ENCODE measurements around the gene ZNF880. TPM values are rescaled to one million over a fixed set of nuclear protein-coding genes. Genes with fewer than 3 reads are reported as not detected.
A peak's percentile ranks its signal among the peaks of the same experiment; 100 is the strongest.

The ZNF880 gene
- total RNA-seq, 2 donors from 2014 or later, result 5.7 to 10.0 TPM

DNA sequence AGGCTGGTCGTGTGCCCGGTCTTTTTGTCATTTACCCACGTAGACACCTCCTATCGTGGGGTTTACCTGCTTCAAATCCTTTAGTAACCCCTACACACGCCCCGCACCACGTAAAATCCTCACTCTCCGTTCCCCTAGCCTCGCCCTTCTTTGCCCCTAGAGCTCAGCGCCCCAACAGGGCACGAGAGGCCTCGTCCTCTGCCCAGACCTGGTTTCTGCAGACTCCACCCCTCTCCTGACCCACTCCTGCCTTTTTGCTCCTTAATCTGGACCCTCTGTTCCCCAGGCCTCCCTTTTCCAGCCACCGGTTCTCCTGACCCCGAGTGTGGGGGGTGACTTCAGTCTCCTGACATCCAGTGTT is 28.3 kb downstream of the ZNF880 start:
- H3K36me3 Mint-ChIP-seq (ENCODE audit: low read depth), result peaks cover 55% of the 10 kb centered on the region
- no peaks in the 10 kb centered on the region for H3K27me3 Mint-ChIP-seq
- peak overlapping the region; percentile 86 for H3K4me3 Mint-ChIP-seq
- H3K4me1 Mint-ChIP-seq, result peaks cover 18% of the 10 kb centered on the region
- ATAC-seq (replicated peaks), result peak; percentile 37
- peak overlapping the region; percentile 89 for H3K27ac Mint-ChIP-seq
- peaks cover 24% of the 10 kb centered on the region for H3K9me3 Mint-ChIP-seq

DNA sequence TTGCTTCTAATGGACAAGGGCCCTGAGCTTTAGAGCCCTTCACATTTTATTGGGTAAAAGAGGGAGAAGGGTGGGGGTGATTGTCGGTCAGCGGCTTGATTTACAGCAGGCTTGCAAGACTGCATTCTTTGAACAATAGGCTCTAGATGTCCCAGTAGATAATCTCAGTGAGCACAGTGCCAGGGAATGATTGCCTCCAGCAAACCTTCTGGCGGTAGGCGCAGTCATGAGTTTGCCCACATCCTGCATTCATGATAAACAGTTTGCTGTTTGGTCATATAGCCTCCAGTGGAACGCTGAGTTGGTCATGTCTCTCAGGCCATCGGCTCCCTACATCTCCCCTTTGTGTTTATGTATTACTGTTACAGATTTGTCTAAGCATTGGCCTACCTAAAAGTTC is 40.6 kb downstream of the ZNF880 start:
- Mint-ChIP-seq H3K9me3 (peaks cover 8% of the 10 kb centered on the region), H3K36me3 (ENCODE audit: low read depth) (peaks cover 77% of the 10 kb centered on the region), H3K4me3 (no peak overlapping the region), H3K27ac (no peak overlapping the region), H3K4me1 (no peaks in the 10 kb centered on the region), H3K27me3 (no peaks in the 10 kb centered on the region)
- no peak for ATAC-seq (replicated peaks)

DNA sequence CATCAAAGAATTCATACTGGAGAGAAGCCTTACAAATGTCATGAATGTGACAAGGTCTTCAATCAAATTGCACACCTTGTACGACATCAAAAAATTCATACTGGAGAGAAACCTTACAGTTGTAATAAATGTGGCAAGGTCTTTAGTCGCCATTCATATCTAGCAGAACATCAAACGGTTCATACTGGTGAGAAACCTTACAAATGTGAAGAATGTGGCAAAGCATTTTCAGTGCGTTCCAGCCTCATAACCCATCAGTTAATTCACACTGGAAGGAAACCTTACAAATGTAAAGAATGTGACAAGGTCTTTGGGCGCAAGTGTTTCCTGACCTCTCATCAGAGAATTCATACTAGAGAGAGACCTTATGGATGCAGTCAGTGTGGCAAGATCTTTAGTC is 46.0 kb downstream of the ZNF880 start:
- ATAC-seq (replicated peaks), result no peak
- peaks cover 25% of the 10 kb centered on the region for H3K9me3 Mint-ChIP-seq
- H3K4me1 Mint-ChIP-seq, result no peaks in the 10 kb centered on the region
- no peaks in the 10 kb centered on the region for H3K27me3 Mint-ChIP-seq
- no peak overlapping the region for H3K4me3 Mint-ChIP-seq
- H3K36me3 Mint-ChIP-seq (ENCODE audit: low read depth), result peaks cover 22% of the 10 kb centered on the region
- no peak overlapping the region for H3K27ac Mint-ChIP-seq

DNA sequence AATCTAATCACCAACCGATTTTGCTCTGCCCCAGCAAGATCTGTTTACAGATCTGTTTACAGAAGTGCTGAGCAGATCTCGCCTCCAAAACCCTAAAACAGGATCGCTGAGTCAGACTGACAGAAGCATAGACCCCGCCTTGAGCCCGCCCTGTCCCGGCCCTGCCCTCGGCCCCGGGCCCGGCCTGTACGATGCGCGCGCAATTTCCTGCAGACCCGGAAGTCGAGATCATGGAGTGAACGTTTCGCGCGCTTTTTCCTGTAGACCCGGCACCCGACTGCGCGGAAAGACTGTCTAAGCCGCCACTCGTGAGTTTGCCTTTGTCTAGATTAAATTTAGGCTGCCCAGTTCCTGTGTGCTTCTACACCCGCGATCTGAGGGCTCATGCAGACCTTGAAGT is 59.2 kb downstream of the ZNF880 start, which contains the start of gene ZNF534:
Gene ZNF534, plus strand, starts transcription at position 212 of the 400 bp plus-strand sequence. CDS start 2,327 bp downstream, outside the sequence.
- ATAC-seq (replicated peaks), result no peak
- no peak within 1 kb of the TSS for H3K27ac Mint-ChIP-seq
- no peak within 1 kb of the TSS for H3K4me3 Mint-ChIP-seq
- peaks cover 24% of the 10 kb centered on the region for H3K9me3 Mint-ChIP-seq
- no peaks in the 10 kb centered on the region for H3K27me3 Mint-ChIP-seq
- no peaks in the 10 kb centered on the region for H3K36me3 Mint-ChIP-seq (ENCODE audit: low read depth)
- no peaks in the 10 kb centered on the region for H3K4me1 Mint-ChIP-seq

Other genes starting within 250 kb of the ZNF880 start
- 10 to 100 TPM in 1 of 2 donors, 1 to 10 TPM in 1; 5.4 to 11.6 TPM for gene ZNF616, start 230.0 kb upstream of the ZNF880 start, total RNA-seq
- gene ZNF836, start 198.3 kb upstream of the ZNF880 start, total RNA-seq, result 10 to 100 TPM in 1 of 2 donors, 1 to 10 TPM in 1; 8.8 to 15.1 TPM
- 100 to 1,000 TPM; 165 to 201 TPM for gene PPP2R1A, start 179.9 kb upstream of the ZNF880 start, total RNA-seq
- gene ZNF766, start 100.3 kb upstream of the ZNF880 start, total RNA-seq, result 10 to 100 TPM; 18.4 to 31.4 TPM
- gene ZNF480, start 72.8 kb upstream of the ZNF880 start, total RNA-seq, result 1 to 10 TPM; 2.5 to 9.6 TPM
- 1 to 10 TPM in 1 of 2 donors, under 1 TPM in 1; 0.17 to 3.8 TPM for gene ZNF610, start 33.7 kb upstream of the ZNF880 start, total RNA-seq
- gene ZNF528, start 27.9 kb downstream of the ZNF880 start, total RNA-seq, result 10 to 100 TPM in 1 of 2 donors, 1 to 10 TPM in 1; 4.9 to 11.7 TPM
- not detected for gene ZNF534, start 59.2 kb downstream of the ZNF880 start, total RNA-seq
- under 1 TPM; 0.11 to 0.85 TPM for gene ZNF578, start 83.6 kb downstream of the ZNF880 start, total RNA-seq
- gene ZNF808, start 157.7 kb downstream of the ZNF880 start, total RNA-seq, result 10 to 100 TPM; 20.5 to 45.0 TPM
- 10 to 100 TPM; 15.1 to 41.6 TPM for gene ZNF701, start 200.4 kb downstream of the ZNF880 start, total RNA-seq

Measured in activated T-helper 17 cell treated with anti-CD3 and anti-CD28 coated beads, Interleukin-2, amount 50 U/mL, for 72 hours (primary cell).